Heart left ventricle (tissue), 13 donors: Measurements from ENCODE around the gene ACD.

Experiments
- CTCF ChIP-seq, 12 donors: fragments of 200-600 bp; sonication (generic) in 4 of 12; IDR thresholded peaks; one replicate each; pipeline versions ENCODE4 v1.5.0 to v1.8.0; 2018 to 2022; ENCODE audit warnings: antibody characterized with exemption in 12 of 12, mild to moderate bottlenecking in 5 of 12
- POLR2A ChIP-seq, 2 donors: fragments of 450-650 bp; IDR thresholded peaks; one replicate each; pipeline ENCODE4 v1.6.1; 2017; ENCODE audit warnings: antibody characterized with exemption in 2 of 2, mild to moderate bottlenecking in 2 of 2, moderate library complexity in 2 of 2
- donor health status: ischemic (EF 13 %, LVEDD 7.1; RV severe dilation, severe dysfunction).
- donor health status: DM: no; HTN: yes; CAD: no.
- donor health status: DM: no; HTN: no; CAD: no.
- donor health status: ischemic (EF 25% LVEDD 6.9; RV normal size, moderate dysfunction).
- donor health status: ischemic (EF 25% LVEDD 5.7; RV mildly dilated, moderate dysfunction).
- donor health status: ischemic (EF 35%, LVEDD 5.7; RV mildly dilated, moderate dysfunction).
- donor health status: nonischemic (EF 11% LVEDD 7.7; RV severe dilation, severe dysfunction).
- donor health status: DM: yes; HTN: yes; CAD: no.
- donor health status: PGD.
- donor health status: ischemic (EF 29% LVEDD 5.4; RV normal size, mild dysfunction).
- donor health status: nonischemic (EF 23%, LVEDD 6.1; RV moderate dilation, normal function).

- TF ChIP-seq POLR2A (IDR thresholded peaks at IDR 0.05) (no peak), CTCF (IDR thresholded peaks at IDR 0.05) (no peak)
Measured at GRCh38 chr16:67707790-67708189, 47.7 kb upstream of the ACD start.
